Stomach (tissue), 9 donors: ENCODE results near the gene POU3F1. TPM values are rescaled to one million over a fixed set of nuclear protein-coding genes. Genes with fewer than 3 reads are reported as not detected.

Experiments
- DNase-seq, 2 donors: peaks; one replicate each; pipeline versions ENCODE4 v3.0.0 to v3.0.0-alpha.2; 2013 to 2019
- H3K27ac ChIP-seq, 5 donors: fragments of 200-600 bp in 4 of 5; sonication (generic) in 4 of 5; one replicate each; pipeline ENCODE4 v1.5.1; 2013 to 2019; ENCODE audit warnings: mild to moderate bottlenecking in 1 of 5, moderate library complexity in 1 of 5
- H3K27me3 ChIP-seq, 3 donors: fragments of 200-600 bp; sonication (generic); one replicate each; pipeline ENCODE4 v1.5.1; 2017 to 2019; ENCODE audit warnings: mixed run types in 1 of 3
- H3K36me3 ChIP-seq, 4 donors: fragments of 200-600 bp; sonication (generic); 1 replicate in 3 of 4; 2 replicates in 1 of 4; pipeline ENCODE4 v1.5.1; 2016 to 2019
- H3K4me1 ChIP-seq, 4 donors: fragments of 200-600 bp; sonication (generic); one replicate each; pipeline ENCODE4 v1.5.1; 2016 to 2019
- H3K4me3 ChIP-seq, 4 donors: fragments of 200-600 bp; sonication (generic) in 3 of 4; one replicate each; pipeline ENCODE4 v1.5.1; 2016 to 2019; ENCODE audit warnings: mild to moderate bottlenecking in 1 of 4
- H3K9me3 ChIP-seq, 4 donors: fragments of 200-600 bp; sonication (generic); one replicate each; pipeline ENCODE4 v1.5.1; 2016 to 2019
- CTCF ChIP-seq, 7 experiments: fragments of 450-650 bp in 4 of 7; fragments of 200-600 bp in 3 of 7; sonication (generic) in 3 of 7; IDR thresholded peaks; one replicate each; pipeline ENCODE4 v1.5.1; 2016 to 2019; ENCODE audit warnings: antibody characterized with exemption in 7 of 7, control low read depth in 2 of 7, mild to moderate bottlenecking in 1 of 7
- EP300 ChIP-seq: sonication (generic); formaldehyde crosslinking; IDR thresholded peaks from one replicate; pipeline ENCODE4 v1.6.1; 2017; ENCODE audit warnings: antibody characterized with exemption
- POLR2A ChIP-seq, 4 donors: fragments of 450-650 bp; IDR thresholded peaks; one replicate each; pipeline ENCODE4 v1.6.1; 2016; ENCODE audit warnings: antibody characterized with exemption in 4 of 4, control low read depth in 2 of 4, mild to moderate bottlenecking in 1 of 4, moderate library complexity in 1 of 4
- POLR2AphosphoS5 ChIP-seq, 3 donors: sonication (generic); formaldehyde crosslinking; IDR thresholded peaks; one replicate each; pipeline ENCODE4 v1.6.1; 2016; ENCODE audit warnings: antibody characterized with exemption in 3 of 3
- WGBS, 5 donors: extraction: QIAGEN DNeasy Blood & Tissue Kit in 3 of 5; methylation state at CpG; one replicate each; pipeline versions ENCODE4 v1.1.5 to v1.1.7; 2013 to 2018; 5-methylcytosine and 5-hydroxymethylcytosine counted together
- intact Hi-C: fragments of 100-400 bp; cut with DNase I; formaldehyde crosslinking; loops from one replicate; pipeline ENCODE4 v1.15.1; 2023; ENCODE audit warnings: low total_unique reads
- polyA plus RNA-seq, 3 donors: library from polyadenylated mRNA; stranded (reverse); fragments of 200-250 nt; gene quantifications; one replicate each; pipeline ENCODE4 v1.2.3, GENCODE V29; 2013
- total RNA-seq, 5 donors: library from RNA; depleted of rRNA; stranded (reverse); fragments of >200 nt; gene quantifications; one replicate each; pipeline versions ENCODE4 v1.1.0 to v1.2.3, GENCODE V29; 2014 to 2016
- donor health status: healthy with polysubstance abuse.
- donor health status: Bipolar disorder and iron deficiency.
- donor health status: healthy.

The POU3F1 gene
- total and polyA plus RNA-seq, 8 donors = 0.20 TPM; not detected in 7

- intact Hi-C loops = loop anchor here (10.0 kb wide), 1 partner anchor 809 kb away; no protein-coding TSS in a partner anchor
- Histone ChIP-seq H3K4me3 (no peak overlapping the region), H3K36me3 (peaks cover 48 to 61% (median 61%) of the 10 kb centered on the region in 4 donors), H3K27me3 (no peaks in the 10 kb centered on the region), H3K9me3 (no peaks in the 10 kb centered on the region), H3K4me1 (peaks cover 20 to 31% (median 26%) of the 10 kb centered on the region in 4 donors), H3K27ac (no peak overlapping the region)
- no peak for DNase-seq
- no peak for TF ChIP-seq CTCF (IDR thresholded peaks at IDR 0.05)
- TF ChIP-seq POLR2AphosphoS5 (IDR thresholded peaks at IDR 0.05) = no peak
- TF ChIP-seq EP300 = no peak
- no peak for TF ChIP-seq POLR2A (IDR thresholded peaks at IDR 0.05)
- WGBS, 5 donors = 83 to 92% (median 89%) methylated on average over 6 of the region's 6 CpGs
These were observed 20.9 kb downstream of the POU3F1 start for GRCh38 chr1:38025664-38026063.

- intact Hi-C loops = loop anchor here (10.0 kb wide), 1 partner anchor 810 kb away; no protein-coding TSS in a partner anchor
- Histone ChIP-seq H3K36me3 (peaks cover 52 to 66% (median 66%) of the 10 kb centered on the region in 4 donors), H3K4me1 (peaks cover 19 to 31% (median 22%) of the 10 kb centered on the region in 4 donors), H3K4me3 (no peak overlapping the region), H3K27me3 (no peaks in the 10 kb centered on the region), H3K9me3 (no peaks in the 10 kb centered on the region), H3K27ac (no peak overlapping the region)
- 88 to 99% (median 97%) methylated on average over 2 of the region's 2 CpGs for WGBS, 5 donors
- TF ChIP-seq EP300 = no peak
- no peak for TF ChIP-seq CTCF (IDR thresholded peaks at IDR 0.05)
- no peak for TF ChIP-seq POLR2A (IDR thresholded peaks at IDR 0.05)
- TF ChIP-seq POLR2AphosphoS5 (IDR thresholded peaks at IDR 0.05) = no peak
- DNase-seq = no peak
These were observed 21.4 kb downstream of the POU3F1 start for GRCh38 chr1:38025233-38025632.

GRCh38 chr1:38022810-38023209, 23.8 kb downstream of the POU3F1 start:
- peaks cover 71 to 90% (median 89%) of the 10 kb centered on the region in 4 donors for H3K36me3 ChIP-seq
- intact Hi-C loops = loop anchor here (10.0 kb wide), 1 partner anchor 812 kb away; no protein-coding TSS in a partner anchor
- TF ChIP-seq POLR2AphosphoS5 (IDR thresholded peaks at IDR 0.05) (no peak), POLR2A (IDR thresholded peaks at IDR 0.05) (no peak), EP300 (no peak), CTCF (IDR thresholded peaks at IDR 0.05) (no peak)
- no peak for DNase-seq
- H3K27me3 ChIP-seq = no peaks in the 10 kb centered on the region
- WGBS, 5 donors = 82 to 91% (median 89%) methylated on average over 3 of the region's 3 CpGs
- H3K4me3 ChIP-seq = no peak overlapping the region
- H3K27ac ChIP-seq = no peak overlapping the region
- H3K4me1 ChIP-seq = peaks cover 0 to 29% (median 7%) of the 10 kb centered on the region in 4 donors
- H3K9me3 ChIP-seq = no peaks in the 10 kb centered on the region

- Histone ChIP-seq H3K27me3 (no peaks in the 10 kb centered on the region), H3K27ac (no peak overlapping the region), H3K4me3 (no peak overlapping the region), H3K4me1 (peaks cover under 1 to 31% (median 8%) of the 10 kb centered on the region in 4 donors), H3K9me3 (no peaks in the 10 kb centered on the region), H3K36me3 (peaks cover 77 to 97% (median 94%) of the 10 kb centered on the region in 4 donors)
- WGBS, 5 donors = 91 to 97% (median 94%) methylated on average over 5 of the region's 5 CpGs
- intact Hi-C loops = loop anchor here (10.0 kb wide), 1 partner anchor 813 kb away; no protein-coding TSS in a partner anchor
- TF ChIP-seq POLR2AphosphoS5 (IDR thresholded peaks at IDR 0.05) (no peak), CTCF (IDR thresholded peaks at IDR 0.05) (no peak), EP300 (no peak), POLR2A (IDR thresholded peaks at IDR 0.05) (no peak)
- DNase-seq = no peak
These were observed 24.6 kb downstream of the POU3F1 start for GRCh38 chr1:38021969-38022368.
